BJ (cell line): ENCODE data around the gene CDC6. TPM values are rescaled to one million over a fixed set of nuclear protein-coding genes. Genes with fewer than 3 reads are reported as not detected.
"Not testable (repeated sequence)": the region's sequence is repeated elsewhere in the genome, so short reads cannot be mapped to it uniquely, and the experiment has no call there.

Experiments
- CTCF ChIA-PET: fragments of 350-600 bp; formaldehyde crosslinking; extraction: SDS; loops from one replicate; lab custom pipeline; 2021; ENCODE audit warnings: antibody characterized with exemption, inconsistent platforms; lab: Yijun Ruan, JAX
- POLR2A ChIA-PET: fragments of 300-600 bp; sonication (Branson Sonifier 250); formaldehyde crosslinking; extraction: SDS; loops from one replicate; lab custom pipeline; 2021; ENCODE audit warnings: antibody characterized with exemption; lab: Charles Lee
- DNase-seq: peaks from one replicate; pipeline ENCODE4 v3.0.0-alpha.2; 2011; ENCODE audit warnings: low read depth
- H3K27me3 ChIP-seq: 2 replicates; pipeline ENCODE4 v1.6.0; 2011; ENCODE audit warnings: low read length; ENCODE audit not compliant: control insufficient read depth, insufficient read depth
- H3K36me3 ChIP-seq: 2 replicates; pipeline ENCODE4 v1.5.1; 2011; ENCODE audit warnings: low read length; ENCODE audit not compliant: control insufficient read depth, insufficient read depth
- H3K4me3 ChIP-seq: 2 replicates; pipeline ENCODE4 v1.5.1; 2011; ENCODE audit warnings: low read depth, mild to moderate bottlenecking, control low read depth, low read length
- polyA plus RNA-seq: library from polyadenylated mRNA; depleted of rRNA; stranded (reverse); fragments of >200 nt; gene quantifications from 2 replicates; pipeline ENCODE4 v1.2.3, GENCODE V29; 2011
- TF ChIP-seq, protein P1 (sequence below): IDR thresholded peaks from 2 replicates; pipeline ENCODE4 v1.5.1; 2011; ENCODE audit warnings: low read depth, mild to moderate bottlenecking, control low read depth, inconsistent platforms, low read length, moderate library complexity; ENCODE audit not compliant: insufficient read depth

CDC6 gene
- polyA plus RNA-seq, 1 experiment: 5.6 TPM

DNA sequence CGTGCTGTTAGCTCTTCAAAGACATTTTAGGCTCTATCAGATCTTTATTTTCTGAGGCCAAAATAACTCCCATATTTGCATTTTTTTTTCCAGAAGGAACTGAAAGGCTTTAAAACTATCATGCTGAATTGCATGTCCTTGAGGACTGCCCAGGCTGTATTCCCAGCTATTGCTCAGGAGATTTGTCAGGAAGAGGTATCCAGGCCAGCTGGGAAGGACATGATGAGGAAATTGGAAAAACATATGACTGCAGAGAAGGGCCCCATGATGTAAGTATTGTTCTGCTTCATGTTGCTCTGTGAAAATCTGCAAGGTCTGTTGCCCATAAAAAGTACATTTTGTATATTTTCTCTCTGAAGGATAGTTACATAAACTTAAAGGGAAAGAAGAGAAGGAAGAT, 5.7 kb downstream of the CDC6 start:
- ChIA-PET POLR2A (interaction anchor here (0.6 kb wide), 1 partner anchor 96 kb away, joined by 4 read pairs; no protein-coding TSS in a partner anchor), CTCF (interaction anchor here (0.6 to 30.6 kb wide), 11 partner anchors 9 to 180 kb away, joined by 3 to 762 read pairs (median 5); partner anchors contain the start of gene GJD3)
- TF ChIP-seq, protein P1, sequence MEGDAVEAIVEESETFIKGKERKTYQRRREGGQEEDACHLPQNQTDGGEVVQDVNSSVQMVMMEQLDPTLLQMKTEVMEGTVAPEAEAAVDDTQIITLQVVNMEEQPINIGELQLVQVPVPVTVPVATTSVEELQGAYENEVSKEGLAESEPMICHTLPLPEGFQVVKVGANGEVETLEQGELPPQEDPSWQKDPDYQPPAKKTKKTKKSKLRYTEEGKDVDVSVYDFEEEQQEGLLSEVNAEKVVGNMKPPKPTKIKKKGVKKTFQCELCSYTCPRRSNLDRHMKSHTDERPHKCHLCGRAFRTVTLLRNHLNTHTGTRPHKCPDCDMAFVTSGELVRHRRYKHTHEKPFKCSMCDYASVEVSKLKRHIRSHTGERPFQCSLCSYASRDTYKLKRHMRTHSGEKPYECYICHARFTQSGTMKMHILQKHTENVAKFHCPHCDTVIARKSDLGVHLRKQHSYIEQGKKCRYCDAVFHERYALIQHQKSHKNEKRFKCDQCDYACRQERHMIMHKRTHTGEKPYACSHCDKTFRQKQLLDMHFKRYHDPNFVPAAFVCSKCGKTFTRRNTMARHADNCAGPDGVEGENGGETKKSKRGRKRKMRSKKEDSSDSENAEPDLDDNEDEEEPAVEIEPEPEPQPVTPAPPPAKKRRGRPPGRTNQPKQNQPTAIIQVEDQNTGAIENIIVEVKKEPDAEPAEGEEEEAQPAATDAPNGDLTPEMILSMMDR: no peak
- DNase-seq: no peak
- Histone ChIP-seq H3K4me3 (no peak overlapping the region), H3K27me3 (no peaks in the 10 kb centered on the region), H3K36me3 (no peaks in the 10 kb centered on the region)

DNA sequence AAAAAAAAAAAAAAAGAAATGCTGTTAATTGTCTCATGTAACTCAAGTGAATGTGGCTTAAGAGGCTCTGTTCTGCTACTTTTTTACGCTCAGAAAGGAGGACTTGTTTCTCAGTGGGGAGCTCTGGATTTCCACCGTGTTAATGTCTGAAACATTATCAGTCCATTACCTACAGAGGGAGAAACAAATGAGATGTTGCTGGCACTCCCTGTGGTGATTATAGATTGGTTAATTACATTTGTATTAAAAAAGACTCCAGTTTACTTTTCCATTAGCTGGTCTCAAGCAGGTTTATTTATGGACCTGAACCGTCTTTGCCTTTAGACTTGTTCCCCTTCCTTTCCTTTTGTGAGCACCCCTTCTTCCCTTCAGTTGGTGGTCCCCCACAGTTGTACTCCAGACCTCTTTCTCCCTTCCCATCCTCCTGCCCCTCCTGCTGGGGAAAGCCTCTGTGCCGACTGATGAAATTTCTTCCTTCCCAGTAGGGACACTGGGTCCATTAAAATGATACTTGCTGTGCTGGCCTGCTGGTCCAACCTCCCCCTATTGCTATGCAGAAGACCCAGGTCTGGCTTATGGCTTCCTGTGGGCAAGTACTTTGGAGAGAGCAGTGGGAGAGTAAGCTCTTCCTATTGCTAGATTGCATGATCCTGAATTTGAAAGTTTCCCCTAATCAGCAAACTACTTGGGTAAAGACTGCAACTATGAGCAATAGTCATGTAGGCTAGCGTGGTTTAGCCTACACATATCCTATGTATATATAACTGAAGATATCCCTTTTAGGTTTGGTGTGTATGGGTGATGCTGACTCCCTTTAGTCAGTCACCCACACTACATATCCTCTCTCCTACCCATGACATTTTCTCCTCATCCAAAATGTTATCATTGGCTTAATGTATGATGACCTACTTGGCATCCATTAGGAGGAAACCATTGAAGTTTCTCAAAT, 8.1 kb downstream of the CDC6 start:
- Histone ChIP-seq H3K4me3 (no peak overlapping the region), H3K27me3 (no peaks in the 10 kb centered on the region), H3K36me3 (no peaks in the 10 kb centered on the region)
- DNase-seq: no peak
- ChIA-PET POLR2A (no interaction called here), CTCF (interaction anchor here (1.3 to 30.6 kb wide), 4 partner anchors 56 to 282 kb away, joined by 5 to 762 read pairs (median 24); partner anchors contain the start of gene GJD3)
- TF ChIP-seq, protein P1: no peak

DNA sequence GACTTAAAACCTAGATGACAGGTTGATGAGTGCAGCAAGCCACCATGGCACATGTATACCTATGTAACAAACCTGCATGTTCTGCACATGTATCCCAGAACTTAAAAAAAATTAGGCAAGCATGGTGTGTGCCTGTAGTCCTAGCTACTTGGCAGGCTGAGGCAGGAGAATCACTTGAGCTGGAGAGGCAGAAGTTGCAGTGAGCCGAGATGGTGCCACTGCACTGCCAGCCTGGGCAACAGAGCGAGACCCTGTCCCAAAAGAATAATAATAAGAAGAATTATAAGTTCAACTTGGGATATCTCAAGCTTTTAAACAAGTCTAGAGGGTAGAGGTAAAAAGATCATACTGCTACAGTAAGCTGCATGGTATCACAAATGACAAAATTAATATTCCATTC, 9.8 kb downstream of the CDC6 start:
- TF ChIP-seq, protein P1: no peak
- Histone ChIP-seq H3K4me3 (no peak overlapping the region), H3K27me3 (no peaks in the 10 kb centered on the region), H3K36me3 (no peaks in the 10 kb centered on the region)
- no peak for DNase-seq
- POLR2A ChIA-PET: no interaction called here
- CTCF ChIA-PET: interaction anchor here (2.6 to 30.6 kb wide), 3 partner anchors 55 to 106 kb away, joined by 13 to 762 read pairs (median 20); partner anchors contain the start of gene GJD3

DNA sequence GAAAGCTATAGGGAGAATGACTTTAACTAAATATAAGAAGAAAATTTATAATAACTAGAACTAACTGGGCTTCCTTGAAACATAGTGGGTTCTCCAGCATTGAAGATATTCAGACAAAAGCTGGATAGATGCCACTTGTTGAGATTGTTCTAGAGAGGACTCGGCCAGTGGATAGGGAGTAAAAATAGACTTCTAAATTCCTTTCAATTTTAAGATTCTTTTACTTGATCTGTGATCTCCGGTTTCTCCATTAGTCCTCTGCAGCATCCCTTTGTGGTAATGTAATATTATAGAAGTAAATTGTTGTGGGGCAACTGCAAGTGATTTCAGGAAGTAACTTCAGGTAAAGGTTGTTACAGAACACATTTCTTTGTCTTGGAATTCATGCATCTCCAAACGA, 11.0 kb downstream of the CDC6 start:
- Histone ChIP-seq H3K27me3 (no peaks in the 10 kb centered on the region), H3K4me3 (no peak overlapping the region), H3K36me3 (no peaks in the 10 kb centered on the region)
- DNase-seq: no peak
- CTCF ChIA-PET: interaction anchor here (0.7 to 30.6 kb wide), 6 partner anchors 53 to 185 kb away, joined by 3 to 762 read pairs (median 12); partner anchors contain the start of gene GJD3
- TF ChIP-seq, protein P1: no peak
- POLR2A ChIA-PET: interaction anchor here (1.0 kb wide), 1 partner anchor 9 kb away, joined by 3 read pairs; no protein-coding TSS in a partner anchor

DNA sequence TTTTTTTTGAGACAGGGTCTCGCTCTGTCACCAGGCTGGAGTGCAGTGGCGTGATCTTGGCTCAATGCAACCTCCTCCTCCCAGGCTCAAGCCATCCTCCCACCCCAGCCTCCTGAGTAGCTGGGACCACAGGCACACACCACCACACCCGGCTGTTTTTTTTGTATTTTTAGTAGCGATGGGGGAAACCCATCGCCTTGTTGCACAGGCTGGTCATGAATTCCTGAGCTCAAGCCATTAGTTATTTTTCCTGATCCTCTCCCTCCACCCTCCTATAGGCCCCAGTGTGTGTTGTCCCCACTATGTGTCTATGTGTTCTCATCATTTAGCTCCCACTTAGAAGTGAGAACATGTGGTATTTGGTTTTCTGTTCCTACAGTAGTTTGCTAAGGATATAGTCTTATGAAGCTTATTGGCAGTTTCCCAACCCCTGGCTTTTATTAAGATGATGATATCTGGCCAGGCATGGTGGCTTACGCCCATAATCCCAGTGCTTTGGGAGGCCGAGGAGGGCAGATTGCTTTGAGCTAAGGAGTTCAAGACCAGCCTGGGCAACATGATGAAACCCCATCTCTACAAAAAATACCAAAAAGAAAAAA, 11.6 kb downstream of the CDC6 start:
- H3K27me3 ChIP-seq, H3K4me3 ChIP-seq, H3K36me3 ChIP-seq, DNase-seq: not testable (repeated sequence)
- CTCF ChIA-PET: interaction anchor here (0.6 to 30.6 kb wide), 9 partner anchors 53 to 234 kb away, joined by 3 to 762 read pairs (median 6); partner anchors contain the start of gene GJD3
- POLR2A ChIA-PET: interaction anchor here (1.0 kb wide), 1 partner anchor 10 kb away, joined by 3 read pairs; no protein-coding TSS in a partner anchor
